Heart right ventricle (tissue), 16 donors: ENCODE data around the gene ADGRG3. TPM values are rescaled to one million over a fixed set of nuclear protein-coding genes. Genes with fewer than 3 reads are reported as not detected.

Experiments
- ATAC-seq, 8 donors: fragments of 200-7000 bp; cut with Tn5 transposase; one replicate each; pipeline ENCODE4 v1.9.1; 2020; ENCODE audit warnings: mild to moderate bottlenecking in 8 of 8, moderate library complexity in 8 of 8, moderate number of reproducible peaks in 1 of 8
- DNase-seq, 2 donors: peaks; one replicate each; pipeline ENCODE4 v3.0.0-alpha.2; 2020
- H3K27ac ChIP-seq, 10 donors: fragments of 200-600 bp; sonication (generic) in 2 of 10; one replicate each; pipeline versions ENCODE4 v1.5.0 to v1.8.0; 2020 to 2022; ENCODE audit warnings: mild to moderate bottlenecking in 3 of 10
- H3K27me3 ChIP-seq, 7 donors: fragments of 200-600 bp; one replicate each; pipeline ENCODE4 v1.8.0; 2021 to 2022; ENCODE audit warnings: mild to moderate bottlenecking in 2 of 7
- H3K36me3 ChIP-seq, 9 donors: fragments of 200-600 bp; sonication (generic) in 1 of 9; one replicate each; pipeline versions ENCODE4 v1.5.0 to v1.8.0; 2020 to 2022; ENCODE audit warnings: mild to moderate bottlenecking in 2 of 9
- H3K4me1 ChIP-seq, 9 donors: fragments of 200-600 bp; sonication (generic) in 1 of 9; one replicate each; pipeline versions ENCODE4 v1.5.0 to v1.8.0; 2020 to 2022; ENCODE audit warnings: mild to moderate bottlenecking in 4 of 9
- H3K4me3 ChIP-seq, 10 donors: fragments of 200-600 bp; sonication (generic) in 2 of 10; one replicate each; pipeline versions ENCODE4 v1.5.0 to v1.8.0; 2020 to 2022; ENCODE audit warnings: mild to moderate bottlenecking in 7 of 10, moderate library complexity in 2 of 10
- H3K9me3 ChIP-seq, 11 donors: fragments of 200-600 bp in 10 of 11; sonication (generic) in 2 of 11; one replicate each; pipeline versions ENCODE4 v1.5.0 to v1.8.0; 2013 to 2022; ENCODE audit warnings: mild to moderate bottlenecking in 2 of 11, control low read depth in 1 of 11, moderate library complexity in 1 of 11
- WGBS, 2 donors: extraction: QIAGEN DNeasy Blood & Tissue Kit; methylation state at CpG; one replicate each; pipeline ENCODE4 v1.1.7; 2013; ENCODE audit warnings: inconsistent platforms in 1 of 2; 5-methylcytosine and 5-hydroxymethylcytosine counted together
- intact Hi-C, 10 donors: fragments of 100-400 bp; cut with DNase I; formaldehyde crosslinking; loops; one replicate each; pipeline versions ENCODE4 v1.11.1 to v1.14.2; 2022
- polyA plus RNA-seq, 2 donors: library from polyadenylated mRNA; stranded (reverse); fragments of 200-250 nt; gene quantifications; one replicate each; pipeline ENCODE4 v1.2.3, GENCODE V29; 2013
- total RNA-seq, 10 donors: library from RNA; stranded (reverse); fragmentation: NEBNext Ultra II Directional in 3 of 10; extraction: Animal tissue kit (Norgen Biotek cat#: 25700) in 3 of 10; gene quantifications; one replicate each; pipeline versions ENCODE4 v1.2.1 to v1.2.4, GENCODE V29; 2021 to 2023
- TF ChIP-seq, protein P1 (sequence below), 9 donors: fragments of 200-600 bp; sonication (generic) in 2 of 9; IDR thresholded peaks; one replicate each; pipeline versions ENCODE4 v1.5.0 to v1.8.0; 2021 to 2022; ENCODE audit warnings: antibody characterized with exemption in 9 of 9, mild to moderate bottlenecking in 5 of 9, moderate library complexity in 1 of 9
- donor health status: Arrhythmogenic right ventricular cardiomyopathy.
- donor health status: ischemic (EF 13 %, LVEDD 7.1; RV severe dilation, severe dysfunction).
- donor health status: healthy with polysubstance abuse.
- donor health status: DM: no; HTN: yes; CAD: no.
- donor health status: DM: no; HTN: no; CAD: no.
- donor health status: ischemic (EF 25% LVEDD 6.9; RV normal size, moderate dysfunction).
- donor health status: ischemic (EF 25% LVEDD 5.7; RV mildly dilated, moderate dysfunction).
- donor health status: healthy.
- donor health status: DM: yes; HTN: yes; CAD: no.
- donor health status: Ischemic cardiomyopathy.
- donor health status: ischemic (EF 35%, LVEDD 5.7; RV mildly dilated, moderate dysfunction).
- donor health status: nonischemic (EF 11% LVEDD 7.7; RV severe dilation, severe dysfunction).
- donor health status: DM: yes; HTN: yes; CAD: no.
- donor health status: PGD.
- donor health status: ischemic (EF 29% LVEDD 5.4; RV normal size, mild dysfunction).
- donor health status: nonischemic (EF 23%, LVEDD 6.1; RV moderate dilation, normal function).

ADGRG3 gene
- total and polyA plus RNA-seq, 12 donors: 0.22 to 2.4 (median 0.55) TPM; not detected in 2

DNA sequence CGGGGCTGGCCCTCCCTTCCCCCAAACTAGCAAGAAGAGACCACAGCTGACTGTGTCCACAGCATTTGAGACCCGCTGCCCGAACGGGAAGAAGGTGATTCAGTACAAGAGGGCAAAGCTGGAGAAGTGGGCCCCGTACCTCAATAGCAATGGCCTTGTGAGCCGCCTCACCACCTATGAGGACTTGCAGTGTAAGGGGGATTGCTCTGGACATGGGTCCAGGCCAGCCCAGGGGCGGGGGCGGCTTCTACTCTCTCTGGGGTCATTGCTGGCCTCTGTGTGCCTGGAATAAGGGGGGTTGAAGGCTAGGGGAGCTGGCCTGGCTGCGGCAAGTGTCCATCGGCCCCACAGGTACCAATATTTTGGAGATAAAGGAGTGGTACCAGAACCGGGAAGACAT, 54.5 kb downstream of the ADGRG3 start:
- H3K27me3 ChIP-seq: peaks cover 0 to 3% (median 0%) of the 10 kb centered on the region in 7 donors
- H3K27ac ChIP-seq: no peak overlapping the region
- ATAC-seq (no peak), DNase-seq (no peak)
- TF ChIP-seq, protein P1, sequence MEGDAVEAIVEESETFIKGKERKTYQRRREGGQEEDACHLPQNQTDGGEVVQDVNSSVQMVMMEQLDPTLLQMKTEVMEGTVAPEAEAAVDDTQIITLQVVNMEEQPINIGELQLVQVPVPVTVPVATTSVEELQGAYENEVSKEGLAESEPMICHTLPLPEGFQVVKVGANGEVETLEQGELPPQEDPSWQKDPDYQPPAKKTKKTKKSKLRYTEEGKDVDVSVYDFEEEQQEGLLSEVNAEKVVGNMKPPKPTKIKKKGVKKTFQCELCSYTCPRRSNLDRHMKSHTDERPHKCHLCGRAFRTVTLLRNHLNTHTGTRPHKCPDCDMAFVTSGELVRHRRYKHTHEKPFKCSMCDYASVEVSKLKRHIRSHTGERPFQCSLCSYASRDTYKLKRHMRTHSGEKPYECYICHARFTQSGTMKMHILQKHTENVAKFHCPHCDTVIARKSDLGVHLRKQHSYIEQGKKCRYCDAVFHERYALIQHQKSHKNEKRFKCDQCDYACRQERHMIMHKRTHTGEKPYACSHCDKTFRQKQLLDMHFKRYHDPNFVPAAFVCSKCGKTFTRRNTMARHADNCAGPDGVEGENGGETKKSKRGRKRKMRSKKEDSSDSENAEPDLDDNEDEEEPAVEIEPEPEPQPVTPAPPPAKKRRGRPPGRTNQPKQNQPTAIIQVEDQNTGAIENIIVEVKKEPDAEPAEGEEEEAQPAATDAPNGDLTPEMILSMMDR (IDR thresholded peaks at IDR 0.05): no peak
- WGBS, 2 donors: 87% methylated on average over 11 of the region's 11 CpGs
- intact Hi-C loops: loop anchor here in 8 of 10 donors (5.0 to 10.0 kb wide), 7 partner anchors 70 to 148 kb away; no protein-coding TSS in a partner anchor
- no peak overlapping the region for H3K4me3 ChIP-seq
- H3K36me3 ChIP-seq: no peaks in the 10 kb centered on the region
- no peaks in the 10 kb centered on the region for H3K4me1 ChIP-seq
- no peaks in the 10 kb centered on the region for H3K9me3 ChIP-seq

DNA sequence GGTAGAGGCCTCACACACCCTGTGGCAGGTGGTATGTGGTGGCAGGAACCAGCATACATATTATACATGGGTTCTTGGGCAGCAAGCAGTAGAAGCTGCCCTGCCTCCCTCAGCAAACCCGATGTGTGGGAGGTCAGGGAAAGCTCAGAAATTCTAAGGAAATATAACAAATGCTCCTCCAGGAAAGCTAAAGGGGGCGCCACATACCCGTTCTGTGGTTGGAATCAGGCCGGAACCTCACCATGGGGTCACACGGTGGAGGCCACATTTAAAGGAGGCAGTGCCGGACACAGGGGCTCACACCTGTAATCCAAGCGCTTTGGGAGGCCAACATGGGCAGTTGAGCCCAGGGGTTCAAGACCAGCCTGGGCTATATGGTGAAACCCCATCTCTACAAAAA, 55.1 kb downstream of the ADGRG3 start:
- Histone ChIP-seq H3K9me3 (no peaks in the 10 kb centered on the region), H3K27ac (no peak overlapping the region), H3K36me3 (no peaks in the 10 kb centered on the region), H3K4me3 (no peak overlapping the region), H3K27me3 (no peaks in the 10 kb centered on the region), H3K4me1 (no peaks in the 10 kb centered on the region)
- ATAC-seq (no peak), DNase-seq (no peak)
- WGBS, 2 donors: 67 to 77% methylated on average over 7 of the region's 7 CpGs
- intact Hi-C loops: loop anchor here in 8 of 10 donors (5.0 to 10.0 kb wide), 7 partner anchors 71 to 148 kb away; no protein-coding TSS in a partner anchor
- TF ChIP-seq, protein P1 (IDR thresholded peaks at IDR 0.05): peak in 3 of 9 donors; percentile 9 to 22 (median 15)

DNA sequence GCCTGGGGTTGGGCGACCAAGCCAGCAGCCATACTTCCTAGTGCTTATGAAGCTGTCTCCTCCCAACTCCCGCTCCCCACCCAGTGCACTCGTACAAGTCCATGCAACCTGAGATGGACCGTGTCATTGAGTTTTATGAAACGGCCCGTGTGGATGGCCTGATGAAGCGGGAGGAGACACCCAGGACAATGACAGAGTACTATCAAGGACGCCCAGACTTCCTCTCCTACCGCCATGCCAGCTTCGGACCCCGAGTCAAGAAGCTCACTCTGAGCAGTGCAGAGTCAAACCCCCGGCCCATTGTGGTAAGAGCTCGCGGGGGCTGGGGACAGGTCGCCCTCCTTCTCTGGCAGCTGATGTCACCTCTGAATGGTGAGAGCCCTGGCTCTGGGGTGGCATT, 56.4 kb downstream of the ADGRG3 start:
- Histone ChIP-seq H3K4me1 (no peaks in the 10 kb centered on the region), H3K9me3 (no peaks in the 10 kb centered on the region), H3K27ac (no peak overlapping the region), H3K27me3 (no peaks in the 10 kb centered on the region), H3K4me3 (no peak overlapping the region), H3K36me3 (no peaks in the 10 kb centered on the region)
- no peak for DNase-seq
- intact Hi-C loops: loop anchor here in 8 of 10 donors (5.0 to 10.0 kb wide), 7 partner anchors 72 to 150 kb away; no protein-coding TSS in a partner anchor
- ATAC-seq: no peak
- 79 to 81% methylated on average over 15 of the region's 15 CpGs for WGBS, 2 donors
- TF ChIP-seq, protein P1 (IDR thresholded peaks at IDR 0.05): no peak

DNA sequence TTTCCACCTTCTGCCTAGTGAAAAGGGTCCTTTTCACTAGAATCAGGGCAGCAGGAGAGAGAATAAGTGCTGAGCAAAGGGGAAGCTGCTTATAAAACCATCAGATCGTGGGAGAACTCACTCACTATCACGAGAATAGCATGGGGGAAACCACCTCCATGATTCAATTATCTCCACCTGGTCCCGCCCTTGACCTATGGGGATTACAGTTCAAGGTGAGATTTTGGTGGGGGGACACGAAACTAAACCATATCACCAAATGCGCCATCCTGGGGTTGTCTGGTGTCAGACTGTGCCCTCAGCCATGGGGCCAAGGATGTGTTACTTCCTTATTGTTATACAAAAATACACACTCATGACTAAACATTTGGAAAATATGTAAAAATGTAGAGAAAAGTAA, 57.0 kb downstream of the ADGRG3 start:
- H3K27ac ChIP-seq: no peak overlapping the region
- H3K27me3 ChIP-seq: no peaks in the 10 kb centered on the region
- TF ChIP-seq, protein P1 (IDR thresholded peaks at IDR 0.05): no peak
- WGBS, 2 donors: 63 to 64% methylated on average over 5 of the region's 5 CpGs
- no peak for DNase-seq
- intact Hi-C loops: loop anchor here in 2 of 10 donors (10.0 kb wide), 2 partner anchors 140 to 150 kb away; no protein-coding TSS in a partner anchor
- no peaks in the 10 kb centered on the region for H3K36me3 ChIP-seq
- H3K4me3 ChIP-seq: no peak overlapping the region
- H3K9me3 ChIP-seq: no peaks in the 10 kb centered on the region
- ATAC-seq: no peak
- no peaks in the 10 kb centered on the region for H3K4me1 ChIP-seq
